HCT116 (cell line): ENCODE measurements around the gene KLHL2. TPM values are rescaled to one million over a fixed set of nuclear protein-coding genes. Genes with fewer than 3 reads are reported as not detected.
A peak's percentile ranks its signal among the peaks of the same experiment; 100 is the strongest.

Source experiments
- ATAC-seq: fragments of 200-7000 bp; cut with Tn5 transposase; 2 replicates; pipeline ENCODE4 v1.9.1; 2020; ENCODE audit warnings: mild to moderate bottlenecking, moderate library complexity
- BruUV-seq: library from RNA; stranded (reverse); fragments of 400-500 nt; replicated peaks from 2 replicates; lab custom pipeline; 2021; lab: Mats Ljungman, UMichigan
- CTCF ChIA-PET: fragments of 300-600 bp; sonication (Branson Sonifier 250); formaldehyde crosslinking; loops from one replicate; lab custom pipeline; 2021; ENCODE audit warnings: antibody characterized with exemption; lab: Charles Lee
- POLR2A ChIA-PET: fragments of 300-600, 350-600 bp; sonication (Branson Sonifier 250); formaldehyde crosslinking; loops from one replicate; lab custom pipeline; 2021; ENCODE audit warnings: antibody characterized with exemption; lab: Charles Lee
- RAD21 ChIA-PET, 2 experiments: fragments of 300-600 bp; sonication (Branson Sonifier 250); formaldehyde crosslinking; loops; one replicate each; lab custom pipeline; 2023; ENCODE audit warnings: low total read pairs in 2 of 2; ENCODE audit not compliant: uncharacterized antibody in 2 of 2, unreplicated experiment in 2 of 2, low non-redundant PET in 1 of 2; lab: Charles Lee
- DNase-seq: peaks from one replicate; pipeline ENCODE4 v3.0.0-alpha.2; 2010; ENCODE audit warnings: low read depth, low spot score
- H2AFZ ChIP-seq: fragments of 200-600 bp; shearing (Covaris generic), sonication (generic); 2 replicates; pipeline ENCODE4 v1.6.1; 2017; ENCODE audit warnings: low read depth, mixed run types, mixed read lengths, antibody characterized with exemption, low read length; ENCODE audit not compliant: poor library complexity, severe bottlenecking
- H3K27ac ChIP-seq: 2 replicates; pipeline ENCODE4 v1.5.1; 2012; ENCODE audit warnings: low read depth, low read length
- H3K27me3 ChIP-seq: fragments of 200-600 bp; sonication (generic); 2 replicates; pipeline ENCODE4 v1.6.1; 2016; ENCODE audit warnings: mixed run types, low read length, mixed read lengths; ENCODE audit not compliant: insufficient read depth
- H3K36me3 ChIP-seq, 2 experiments: fragments of 200-500 bp in 1 of 2; fragments of 200-600 bp in 1 of 2; sonication (Bioruptor generic) in 1 of 2; sonication (generic) in 1 of 2; 2 replicates each; pipeline versions ENCODE4 v1.5.1 to v1.6.1; 2014 to 2016; ENCODE audit warnings: low read length in 2 of 2, inconsistent platforms in 1 of 2, mixed read lengths in 1 of 2, mixed run types in 1 of 2; ENCODE audit not compliant: insufficient read depth in 2 of 2, control insufficient read depth in 1 of 2
- H3K4me1 ChIP-seq, 2 experiments: fragments of 200-600 bp in 1 of 2; sonication (generic) in 1 of 2; 2 replicates each; pipeline versions ENCODE4 v1.5.1 to v1.6.1; 2012 to 2017; ENCODE audit warnings: low read length in 2 of 2, inconsistent platforms in 1 of 2, mild to moderate bottlenecking in 1 of 2, mixed read lengths in 1 of 2, mixed run types in 1 of 2, moderate library complexity in 1 of 2; ENCODE audit not compliant: insufficient read depth in 2 of 2, control insufficient read depth in 1 of 2
- H3K4me2 ChIP-seq: fragments of 200-600 bp; sonication (generic); 2 replicates; pipeline ENCODE4 v1.6.1; 2017; ENCODE audit warnings: mixed run types, low read length, mixed read lengths
- H3K4me3 ChIP-seq, 2 experiments: fragments of 200-600 bp in 1 of 2; sonication (generic) in 1 of 2; replicated peaks in 1 of 2; 2 replicates each; pipeline ENCODE4 v1.5.1; 2011 to 2016; ENCODE audit warnings: low read length in 2 of 2, control low read depth in 1 of 2, low read depth in 1 of 2, mild to moderate bottlenecking in 1 of 2, mixed read lengths in 1 of 2, mixed run types in 1 of 2
- H3K79me2 ChIP-seq: fragments of 200-600 bp; sonication (generic); 2 replicates; pipeline ENCODE4 v1.6.1; 2017; ENCODE audit warnings: mild to moderate bottlenecking, mixed run types, low read length, moderate library complexity, mixed read lengths; ENCODE audit not compliant: insufficient read depth
- H3K9ac ChIP-seq: fragments of 200-600 bp; sonication (generic); 2 replicates; pipeline ENCODE4 v1.6.1; 2016; ENCODE audit warnings: low read length, mixed read lengths
- H3K9me2 ChIP-seq: fragments of 200-600 bp; sonication (generic), shearing (Covaris generic); 2 replicates; pipeline ENCODE4 v1.6.1; 2017; ENCODE audit warnings: mixed run types, mild to moderate bottlenecking, moderate library complexity; ENCODE audit not compliant: insufficient read depth
- H3K9me3 ChIP-seq, 2 experiments: fragments of 200-500 bp in 1 of 2; fragments of 200-600 bp in 1 of 2; sonication (Bioruptor generic) in 1 of 2; sonication (generic) in 1 of 2; 2 replicates each; pipeline ENCODE4 v1.6.1; 2014 to 2017; ENCODE audit warnings: low read length in 2 of 2, mixed read lengths in 2 of 2, inconsistent platforms in 1 of 2, low read depth in 1 of 2, mild to moderate bottlenecking in 1 of 2, mixed run types in 1 of 2, moderate library complexity in 1 of 2; ENCODE audit not compliant: control insufficient read depth in 1 of 2, insufficient read depth in 1 of 2
- H4K20me1 ChIP-seq: fragments of 200-600 bp; sonication (generic), shearing (Covaris generic); 2 replicates; pipeline ENCODE4 v1.6.1; 2017; ENCODE audit warnings: mixed run types, mild to moderate bottlenecking, moderate library complexity; ENCODE audit not compliant: insufficient read depth
- ATF3 ChIP-seq: IDR thresholded peaks from 2 replicates; pipeline ENCODE4 v1.6.1; 2012
- CBX3 ChIP-seq: IDR thresholded peaks from 2 replicates; pipeline ENCODE4 v1.6.1; 2012; ENCODE audit warnings: low read depth
- CEBPB ChIP-seq: IDR thresholded peaks from 2 replicates; pipeline ENCODE4 v1.6.1; 2012; ENCODE audit warnings: low read depth
- EZH2phosphoT487 ChIP-seq: fragments of 200-600 bp; IDR thresholded peaks from 2 replicates; pipeline ENCODE4 v1.6.1; 2018; ENCODE audit warnings: antibody characterized with exemption, borderline replicate concordance
- MAX ChIP-seq: IDR thresholded peaks from 2 replicates; pipeline ENCODE4 v1.6.1; 2012
- POLR2AphosphoS5 ChIP-seq: IDR thresholded peaks from 2 replicates; pipeline ENCODE4 v1.6.1; 2011; ENCODE audit warnings: mild to moderate bottlenecking, low read depth, low read length, moderate library complexity
- SP1 ChIP-seq: IDR thresholded peaks from 2 replicates; pipeline ENCODE4 v1.6.1; 2012; ENCODE audit warnings: low read depth
- SRF ChIP-seq: IDR thresholded peaks from 2 replicates; pipeline ENCODE4 v1.6.1; 2012; ENCODE audit warnings: low read depth
- YY1 ChIP-seq: IDR thresholded peaks from 2 replicates; pipeline ENCODE4 v1.6.1; 2011; ENCODE audit warnings: low read length, low read depth, moderate library complexity, mild to moderate bottlenecking; ENCODE audit not compliant: insufficient replicate concordance; ENCODE audit errors: extremely low read depth
- intact Hi-C: fragments of 100-400 bp; cut with micrococcal nuclease; formaldehyde crosslinking; loops from 2 replicates; pipeline ENCODE4 v1.10.0; 2022
- total RNA-seq: library from RNA; stranded (reverse); gene quantifications from one replicate; pipeline ENCODE4 v1.2.1, GENCODE V29; 2021; ENCODE audit not compliant: unreplicated experiment

The KLHL2 gene
- total RNA-seq, 1 experiment from 2014 or later = 24.6 TPM

- DNase-seq (no peak), ATAC-seq (no peak)
Observed at GRCh38 chr4:165364452-165365080, 157.2 kb downstream of the KLHL2 start.

GRCh38 chr4:165367040-165367439, 159.7 kb downstream of the KLHL2 start:
- Histone ChIP-seq H3K9me2 (no peaks in the 10 kb centered on the region), H3K4me2 (no peak overlapping the region; the same call in 1 of the 2 replicates), H4K20me1 (no peaks in the 10 kb centered on the region), H3K9ac (no peak overlapping the region), H3K9me3 (no peaks in the 10 kb centered on the region), H3K27me3 (no peaks in the 10 kb centered on the region), H3K79me2 (no peaks in the 10 kb centered on the region), H3K36me3 (no peaks in the 10 kb centered on the region), H3K4me3 (no peak overlapping the region), H3K27ac (no peak overlapping the region), H2AFZ (no peak overlapping the region), H3K4me1 (no peaks in the 10 kb centered on the region)
- TF ChIP-seq ATF3 = peak; percentile 76
- TF ChIP-seq YY1 = no peak
- 0 out of 2 replicates have a peak, but pooled peaks have one; percentile 19 for TF ChIP-seq SP1
- TF ChIP-seq SRF = no peak
- peak; percentile 79 for TF ChIP-seq CEBPB
- no peak for TF ChIP-seq EZH2phosphoT487
- peak; percentile 19; the same call in 1 of the 2 replicates for TF ChIP-seq CBX3
- peak; percentile 71 for TF ChIP-seq MAX
- peak; percentile 42; the same call in 1 of the 2 replicates for TF ChIP-seq POLR2AphosphoS5
- BruUV-seq = no TSS peak
- DNase-seq = peak; percentile 22
- ChIA-PET POLR2A (no interaction called here), CTCF (no interaction called here), RAD21 (no interaction called here)
- 0 out of 2 replicates have a peak, but pooled peaks have one; percentile 42 for ATAC-seq
- intact Hi-C loops = no loop called here

More at GRCh38 chr4:165364452-165365080, 157.2 kb downstream of the KLHL2 start:
- Histone ChIP-seq H3K9me3 (no peaks in the 10 kb centered on the region), H2AFZ (no peak overlapping the region), H3K9me2 (no peaks in the 10 kb centered on the region), H3K4me3 (no peak overlapping the region), H4K20me1 (no peaks in the 10 kb centered on the region), H3K27me3 (no peaks in the 10 kb centered on the region), H3K4me2 (no peak overlapping the region), H3K9ac (no peak overlapping the region), H3K4me1 (no peaks in the 10 kb centered on the region), H3K36me3 (no peaks in the 10 kb centered on the region), H3K79me2 (no peaks in the 10 kb centered on the region), H3K27ac (no peak overlapping the region)
- CTCF ChIA-PET = interaction anchor here (1.9 kb wide), 1 partner anchor 9 kb away, joined by 5 read pairs; no protein-coding TSS in a partner anchor
- no TSS peak for BruUV-seq
- POLR2A ChIA-PET = no interaction called here
- RAD21 ChIA-PET = interaction anchor here in 1 of 2 experiments (0.7 kb wide), 1 partner anchor 380 kb away, joined by 3 read pairs; no protein-coding TSS in a partner anchor
- intact Hi-C loops = no loop called here
- TF ChIP-seq EZH2phosphoT487 = no peak
- TF ChIP-seq CEBPB = peak; percentile 52
